K562 (cell line): Measurements from ENCODE around the gene PLCD4. TPM values are rescaled to one million over a fixed set of nuclear protein-coding genes. Genes with fewer than 3 reads are reported as not detected.

Experiments
- CBX8 ChIP-seq: fragments of 200-600 bp; sonication (generic); IDR thresholded peaks from 2 replicates; pipeline ENCODE4 v1.6.1; 2012; ENCODE audit warnings: borderline replicate concordance, mixed run types, low read depth, mild to moderate bottlenecking, moderate library complexity, mixed read lengths, low read length, control low read depth, inconsistent platforms; ENCODE audit not compliant: poor library complexity, severe bottlenecking; ENCODE audit errors: extremely low read depth
- CXXC5 ChIP-seq: fragments of 250-450 bp; sonication (Bioruptor Pico); IDR thresholded peaks from 2 replicates; pipeline ENCODE4 v1.8.0; 2022; ENCODE audit warnings: inconsistent platforms, mild to moderate bottlenecking, moderate library complexity
- JUND ChIP-seq, 2 experiments: IDR thresholded peaks; 2 replicates in 1 of 2; 3 replicates in 1 of 2; pipeline ENCODE4 v1.6.1; 2011; ENCODE audit warnings: borderline replicate concordance in 2 of 2, low read depth in 2 of 2, low read length in 2 of 2, improper control_type of control experiment in 1 of 2, missing biosample characterization in 1 of 2, missing genetic modification characterization in 1 of 2, missing genetic modification reagents in 1 of 2
- KLF13 ChIP-seq: fragments of 450-650 bp; IDR thresholded peaks from 2 replicates; pipeline ENCODE4 v1.6.1; 2016; ENCODE audit warnings: missing genetic modification characterization, low read depth, mild to moderate bottlenecking, missing compliant biosample characterization, moderate library complexity, borderline replicate concordance
- MEIS2 ChIP-seq: fragments of 450-650 bp; IDR thresholded peaks from 2 replicates; pipeline ENCODE4 v1.6.1; 2014; ENCODE audit warnings: mild to moderate bottlenecking; ENCODE audit not compliant: partially characterized antibody
- NFIX ChIP-seq: fragments of 250-450 bp; sonication (Bioruptor Pico); IDR thresholded peaks from 2 replicates; pipeline ENCODE4 v1.4.0; 2020; ENCODE audit warnings: low read depth, mild to moderate bottlenecking, moderate library complexity
- NR2C2 ChIP-seq, 2 experiments: fragments of 200-800 bp in 1 of 2; sonication (Bioruptor generic) in 1 of 2; sonication (generic) in 1 of 2; formaldehyde crosslinking in 1 of 2; IDR thresholded peaks; 2 replicates each; pipeline versions ENCODE4 v1.6.1 to v1.8.0; 2016 to 2022; ENCODE audit warnings: mild to moderate bottlenecking in 1 of 2, missing compliant biosample characterization in 1 of 2, missing genetic modification characterization in 1 of 2, missing genetic modification reagents in 1 of 2
- RBFOX2 ChIP-seq: fragments of 200-400 bp; formaldehyde crosslinking; IDR thresholded peaks from 2 replicates; pipeline ENCODE4 v1.6.1; 2017; ENCODE audit warnings: low read depth, mild to moderate bottlenecking, low read length, moderate library complexity
- RNF2 ChIP-seq: sonication (generic); IDR thresholded peaks from 2 replicates; pipeline ENCODE4 v1.6.1; 2016
- TBP ChIP-seq: optimal IDR thresholded peaks from 2 replicates; pipeline ENCODE3; 2011; ENCODE audit warnings: low read depth, low read length, improper control_type of control experiment
- TEAD4 ChIP-seq, 2 experiments: sonication (generic) in 1 of 2; formaldehyde crosslinking in 1 of 2; IDR thresholded peaks; 2 replicates each; pipeline versions ENCODE4 v1.6.1 to v1.8.0; 2012 to 2022; ENCODE audit warnings: borderline replicate concordance in 1 of 2, inconsistent platforms in 1 of 2, low read length in 1 of 2, mild to moderate bottlenecking in 1 of 2, missing genetic modification reagents in 1 of 2
- TRIM28 ChIP-seq: fragments of 450-650 bp; IDR thresholded peaks from 2 replicates; pipeline ENCODE4 v1.6.1; 2017
- ZNF165 ChIP-seq: fragments of 250-450 bp; sonication (Bioruptor Pico); IDR thresholded peaks from 2 replicates; pipeline ENCODE4 v1.4.0; 2020; ENCODE audit warnings: borderline replicate concordance
- ZNF175 ChIP-seq: fragments of 200-800 bp; sonication (Bioruptor generic); IDR thresholded peaks from 2 replicates; pipeline ENCODE4 v1.6.1; 2016; ENCODE audit warnings: low read depth, mild to moderate bottlenecking, missing genetic modification characterization, missing compliant biosample characterization
- polyA plus RNA-seq, 8 experiments: library from polyadenylated mRNA; depleted of rRNA in 4 of 8; stranded (reverse) in 5 of 8; unstranded in 3 of 8; fragments of >200 nt; fragmentation: Nextera tagmentation in 2 of 8; fragmentation: Illumina TruSeq in 1 of 8; extraction: Ambion mirVana in 2 of 8; extraction: Trizol in 1 of 8; gene quantifications; 2 replicates each; pipeline versions ENCODE4 v1.2.1 to v1.2.3, GENCODE V29; 2011 to 2014; ENCODE audit warnings: inconsistent platforms in 1 of 8, missing spikeins in 1 of 8
- total RNA-seq, 7 experiments: library from RNA; depleted of rRNA in 6 of 7; stranded (reverse); fragments of >200 nt in 6 of 7; fragmentation: Illumina TruSeq in 2 of 7; extraction: Trizol in 2 of 7; gene quantifications; 2 replicates each; pipeline versions ENCODE4 v1.2.1 to v1.2.3, GENCODE V29; 2011 to 2021; ENCODE audit warnings: low replicate concordance in 1 of 7
- TF ChIP-seq, protein P1 (sequence below): sonication (generic); formaldehyde crosslinking; IDR thresholded peaks from 2 replicates; pipeline ENCODE4 v1.8.1; 2023; ENCODE audit warnings: missing genetic modification reagents, mild to moderate bottlenecking, borderline replicate concordance
- TF ChIP-seq, protein P2 (sequence below): IDR thresholded peaks from 2 replicates; pipeline ENCODE4 v1.6.1; 2012; ENCODE audit warnings: low read depth, low read length, improper control_type of control experiment, borderline replicate concordance
- TF ChIP-seq, protein P3 (sequence below), 2 experiments: fragments of 450-650 bp; conservative IDR thresholded peaks; 2 replicates each; pipeline ENCODE4 v1.6.1; 2017; ENCODE audit warnings: mild to moderate bottlenecking in 2 of 2, moderate library complexity in 2 of 2

PLCD4 gene
- total and polyA plus RNA-seq, 9 of the 15 experiments (the other 6 are each of a cell fraction or from before 2014, with no cell fraction given): 0.13 to 0.38 TPM; not detected in 7

DNA sequence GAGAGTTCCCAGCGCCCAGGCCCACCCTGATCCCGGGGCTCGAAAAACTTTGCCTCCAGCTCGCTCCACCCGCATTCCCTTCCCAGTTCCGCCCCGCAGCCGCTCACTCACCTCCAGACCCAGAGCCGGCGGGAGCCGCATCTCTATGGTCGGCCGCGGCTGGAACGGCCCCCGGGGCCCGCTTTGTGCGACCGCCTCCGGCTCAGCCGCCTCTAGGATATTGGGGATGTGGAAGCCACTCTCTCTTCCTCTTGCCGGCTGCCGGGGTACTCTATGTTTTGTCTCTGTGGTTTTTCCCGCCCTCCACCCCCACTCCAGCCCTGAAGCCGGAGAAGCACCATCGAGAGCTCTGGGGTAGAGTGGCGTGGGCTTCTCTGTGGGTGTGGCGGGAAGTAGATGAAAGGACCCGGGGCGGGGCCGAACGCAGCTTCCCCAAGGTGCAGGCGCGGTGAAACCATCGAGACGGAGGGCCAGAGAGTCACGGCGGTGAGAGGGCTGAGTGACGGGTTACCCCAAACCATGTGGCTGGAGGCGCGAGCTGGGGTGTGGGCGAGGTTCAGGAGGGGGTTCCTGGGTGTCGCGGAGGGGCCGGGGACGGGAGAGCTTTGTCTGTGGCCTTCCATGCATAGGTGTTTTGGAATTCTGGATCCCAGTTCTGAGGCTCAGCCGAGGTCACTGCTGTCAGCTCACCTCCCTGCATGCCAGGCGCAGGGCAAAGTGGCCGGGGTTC lies 51.7 kb downstream of the PLCD4 start, which contains the start of the genes BCS1L and ZNF142 (continued):
- peak; percentile 91 for TF ChIP-seq RBFOX2
- TF ChIP-seq, protein P1, sequence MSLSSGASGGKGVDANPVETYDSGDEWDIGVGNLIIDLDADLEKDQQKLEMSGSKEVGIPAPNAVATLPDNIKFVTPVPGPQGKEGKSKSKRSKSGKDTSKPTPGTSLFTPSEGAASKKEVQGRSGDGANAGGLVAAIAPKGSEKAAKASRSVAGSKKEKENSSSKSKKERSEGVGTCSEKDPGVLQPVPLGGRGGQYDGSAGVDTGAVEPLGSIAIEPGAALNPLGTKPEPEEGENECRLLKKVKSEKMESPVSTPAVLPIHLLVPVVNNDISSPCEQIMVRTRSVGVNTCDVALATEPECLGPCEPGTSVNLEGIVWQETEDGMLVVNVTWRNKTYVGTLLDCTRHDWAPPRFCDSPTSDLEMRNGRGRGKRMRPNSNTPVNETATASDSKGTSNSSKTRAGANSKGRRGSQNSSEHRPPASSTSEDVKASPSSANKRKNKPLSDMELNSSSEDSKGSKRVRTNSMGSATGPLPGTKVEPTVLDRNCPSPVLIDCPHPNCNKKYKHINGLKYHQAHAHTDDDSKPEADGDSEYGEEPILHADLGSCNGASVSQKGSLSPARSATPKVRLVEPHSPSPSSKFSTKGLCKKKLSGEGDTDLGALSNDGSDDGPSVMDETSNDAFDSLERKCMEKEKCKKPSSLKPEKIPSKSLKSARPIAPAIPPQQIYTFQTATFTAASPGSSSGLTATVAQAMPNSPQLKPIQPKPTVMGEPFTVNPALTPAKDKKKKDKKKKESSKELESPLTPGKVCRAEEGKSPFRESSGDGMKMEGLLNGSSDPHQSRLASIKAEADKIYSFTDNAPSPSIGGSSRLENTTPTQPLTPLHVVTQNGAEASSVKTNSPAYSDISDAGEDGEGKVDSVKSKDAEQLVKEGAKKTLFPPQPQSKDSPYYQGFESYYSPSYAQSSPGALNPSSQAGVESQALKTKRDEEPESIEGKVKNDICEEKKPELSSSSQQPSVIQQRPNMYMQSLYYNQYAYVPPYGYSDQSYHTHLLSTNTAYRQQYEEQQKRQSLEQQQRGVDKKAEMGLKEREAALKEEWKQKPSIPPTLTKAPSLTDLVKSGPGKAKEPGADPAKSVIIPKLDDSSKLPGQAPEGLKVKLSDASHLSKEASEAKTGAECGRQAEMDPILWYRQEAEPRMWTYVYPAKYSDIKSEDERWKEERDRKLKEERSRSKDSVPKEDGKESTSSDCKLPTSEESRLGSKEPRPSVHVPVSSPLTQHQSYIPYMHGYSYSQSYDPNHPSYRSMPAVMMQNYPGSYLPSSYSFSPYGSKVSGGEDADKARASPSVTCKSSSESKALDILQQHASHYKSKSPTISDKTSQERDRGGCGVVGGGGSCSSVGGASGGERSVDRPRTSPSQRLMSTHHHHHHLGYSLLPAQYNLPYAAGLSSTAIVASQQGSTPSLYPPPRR (CRISPR knock-in tag): no peak
- TF ChIP-seq ZNF175 (CRISPR knock-in tag): no peak
- peak; percentile 14; the same call in 1 of the 2 replicates for TF ChIP-seq JUND (IDR thresholded peaks at IDR 0.05; ENCODE audit: borderline replicate concordance, low read depth, low read length)
- no peak; the same call in 2 of the 3 replicates for TF ChIP-seq JUND (tag; IDR thresholded peaks at IDR 0.05; ENCODE audit: borderline replicate concordance, low read depth, low read length)
- TF ChIP-seq KLF13 (tag): no peak
- peak; percentile 67 for TF ChIP-seq TBP
- TF ChIP-seq ZNF165 (CRISPR knock-in tag): no peak
- TF ChIP-seq NR2C2 (CRISPR knock-in tag; IDR thresholded peaks at IDR 0.05): no peak
- peak; percentile 78; the same call in 1 of the 2 replicates for TF ChIP-seq NR2C2 (tag; IDR thresholded peaks at IDR 0.05)
- TF ChIP-seq, protein P2, sequence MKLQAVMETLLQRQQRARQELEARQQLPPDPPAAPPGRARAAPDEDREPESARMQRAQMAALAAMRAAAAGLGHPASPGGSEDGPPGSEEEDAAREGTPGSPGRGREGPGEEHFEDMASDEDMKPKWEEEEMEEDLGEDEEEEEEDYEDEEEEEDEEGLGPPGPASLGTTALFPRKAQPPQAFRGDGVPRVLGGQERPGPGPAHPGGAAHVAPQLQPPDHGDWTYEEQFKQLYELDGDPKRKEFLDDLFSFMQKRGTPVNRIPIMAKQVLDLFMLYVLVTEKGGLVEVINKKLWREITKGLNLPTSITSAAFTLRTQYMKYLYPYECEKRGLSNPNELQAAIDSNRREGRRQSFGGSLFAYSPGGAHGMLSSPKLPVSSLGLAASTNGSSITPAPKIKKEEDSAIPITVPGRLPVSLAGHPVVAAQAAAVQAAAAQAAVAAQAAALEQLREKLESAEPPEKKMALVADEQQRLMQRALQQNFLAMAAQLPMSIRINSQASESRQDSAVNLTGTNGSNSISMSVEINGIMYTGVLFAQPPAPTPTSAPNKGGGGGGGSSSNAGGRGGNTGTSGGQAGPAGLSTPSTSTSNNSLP: no peak
- TF ChIP-seq TRIM28: no peak
- TF ChIP-seq, protein P3, sequence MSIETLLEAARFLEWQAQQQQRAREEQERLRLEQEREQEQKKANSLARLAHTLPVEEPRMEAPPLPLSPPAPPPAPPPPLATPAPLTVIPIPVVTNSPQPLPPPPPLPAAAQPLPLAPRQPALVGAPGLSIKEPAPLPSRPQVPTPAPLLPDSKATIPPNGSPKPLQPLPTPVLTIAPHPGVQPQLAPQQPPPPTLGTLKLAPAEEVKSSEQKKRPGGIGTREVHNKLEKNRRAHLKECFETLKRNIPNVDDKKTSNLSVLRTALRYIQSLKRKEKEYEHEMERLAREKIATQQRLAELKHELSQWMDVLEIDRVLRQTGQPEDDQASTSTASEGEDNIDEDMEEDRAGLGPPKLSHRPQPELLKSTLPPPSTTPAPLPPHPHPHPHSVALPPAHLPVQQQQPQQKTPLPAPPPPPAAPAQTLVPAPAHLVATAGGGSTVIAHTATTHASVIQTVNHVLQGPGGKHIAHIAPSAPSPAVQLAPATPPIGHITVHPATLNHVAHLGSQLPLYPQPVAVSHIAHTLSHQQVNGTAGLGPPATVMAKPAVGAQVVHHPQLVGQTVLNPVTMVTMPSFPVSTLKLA (conservative IDR thresholded peaks at IDR 0.05): peak; percentile 79 to 93
- peak; percentile 53 for TF ChIP-seq CXXC5
- peak; percentile 73 for TF ChIP-seq MEIS2
- no peak for TF ChIP-seq TEAD4 (IDR thresholded peaks at IDR 0.05; ENCODE audit: low read length)
- no peak for TF ChIP-seq TEAD4 (CRISPR knock-in tag; IDR thresholded peaks at IDR 0.05; ENCODE audit: borderline replicate concordance)
- TF ChIP-seq NFIX: no peak
- no peak for TF ChIP-seq CBX8
- TF ChIP-seq RNF2: no peak
